Common myeloid progenitor, CD34-positive (primary cell): ENCODE results near the gene SIGLEC11.
"Not testable (repeated sequence)": the region's sequence is repeated elsewhere in the genome, so short reads cannot be mapped to it uniquely, and the experiment has no call there.

Experiments
- CTCF ChIA-PET: fragments of 350-600 bp; sonication (Branson Sonifier 250); formaldehyde crosslinking; loops from one replicate; lab custom pipeline; 2021; ENCODE audit warnings: antibody characterized with exemption; lab: Charles Lee
- POLR2A ChIA-PET: fragments of 350-600 bp; sonication (Branson Sonifier 250); formaldehyde crosslinking; loops from one replicate; lab custom pipeline; 2021; ENCODE audit warnings: antibody characterized with exemption; lab: Charles Lee
- DNase-seq, 3 donors: peaks; one replicate each; pipeline versions ENCODE4 v3.0.0 to v3.0.0-alpha.2; 2013
- H3K27ac ChIP-seq, 2 experiments: 1 replicate in 1 of 2; 2 replicates in 1 of 2; pipeline ENCODE4 v1.7.0; 2013; ENCODE audit warnings: inconsistent platforms in 2 of 2, low read length in 2 of 2, mild to moderate bottlenecking in 2 of 2, low read depth in 1 of 2, moderate library complexity in 1 of 2; ENCODE audit not compliant: severe bottlenecking in 2 of 2, insufficient read depth in 1 of 2, poor library complexity in 1 of 2
- H3K27me3 ChIP-seq, 5 experiments: replicated peaks in 2 of 5; 1 replicate in 3 of 5; 2 replicates in 2 of 5; pipeline versions ENCODE4 v1.6.1 to v1.7.0; 2013; ENCODE audit warnings: low read length in 4 of 5, mild to moderate bottlenecking in 2 of 5, moderate library complexity in 2 of 5, inconsistent platforms in 1 of 5; ENCODE audit not compliant: insufficient read depth in 5 of 5, control insufficient read depth in 4 of 5
- H3K36me3 ChIP-seq, 4 experiments: 1 replicate in 2 of 4; 2 replicates in 2 of 4; pipeline versions ENCODE4 v1.6.1 to v1.7.0; 2013; ENCODE audit warnings: low read length in 3 of 4, control low read depth in 1 of 4, mild to moderate bottlenecking in 1 of 4; ENCODE audit not compliant: control insufficient read depth in 4 of 4, insufficient read depth in 4 of 4
- H3K4me1 ChIP-seq, 4 experiments: 1 replicate in 3 of 4; 2 replicates in 1 of 4; pipeline versions ENCODE4 v1.6.1 to v1.7.1; 2013; ENCODE audit warnings: low read length in 3 of 4, mild to moderate bottlenecking in 3 of 4, control low read depth in 1 of 4, inconsistent platforms in 1 of 4, moderate library complexity in 1 of 4; ENCODE audit not compliant: control insufficient read depth in 4 of 4, insufficient read depth in 4 of 4; ENCODE audit errors: control extremely low read depth in 1 of 4
- H3K4me3 ChIP-seq, 7 experiments: 1 replicate in 4 of 7; 2 replicates in 3 of 7; pipeline versions ENCODE4 v1.5.1 to v1.7.0; 2013; ENCODE audit warnings: mild to moderate bottlenecking in 7 of 7, low read length in 6 of 7, moderate library complexity in 6 of 7, inconsistent platforms in 2 of 7, low read depth in 2 of 7, control low read depth in 1 of 7; ENCODE audit not compliant: insufficient read depth in 4 of 7, control insufficient read depth in 1 of 7; ENCODE audit errors: extremely low read depth in 1 of 7
- H3K9me3 ChIP-seq, 5 experiments: 1 replicate in 4 of 5; 2 replicates in 1 of 5; pipeline versions ENCODE4 v1.6.1 to v1.7.1; 2013; ENCODE audit warnings: low read length in 4 of 5, mild to moderate bottlenecking in 2 of 5, inconsistent platforms in 1 of 5, low read depth in 1 of 5, moderate library complexity in 1 of 5; ENCODE audit not compliant: control insufficient read depth in 4 of 5, insufficient read depth in 2 of 5; ENCODE audit errors: control extremely low read depth in 1 of 5
- WGBS: methylation state at CpG from one replicate; pipeline ENCODE4 v1.1.5; 2013; ENCODE audit not compliant: insufficient coverage; 5-methylcytosine and 5-hydroxymethylcytosine counted together

The SIGLEC11 gene

GRCh38 chr19:49946415-49946814 lies 14.6 kb downstream of the SIGLEC11 start:
- peaks cover 0 to 3% (median 0%) of the 10 kb centered on the region in 5 experiments for H3K27me3 ChIP-seq

GRCh38 chr19:49944567-49944966 lies 16.4 kb downstream of the SIGLEC11 start:
- DNase-seq, H3K4me3 ChIP-seq, H3K27me3 ChIP-seq, H3K9me3 ChIP-seq, H3K4me1 ChIP-seq, POLR2A ChIA-PET, H3K36me3 ChIP-seq, H3K27ac ChIP-seq, CTCF ChIA-PET: not testable (repeated sequence)
- 60% methylated on average over 1 of the region's 5 CpGs for WGBS

More at GRCh38 chr19:49946415-49946814, 14.6 kb downstream of the SIGLEC11 start:
- WGBS = 87% methylated on average over 8 of the region's 8 CpGs
- Histone ChIP-seq H3K36me3 (no peaks in the 10 kb centered on the region), H3K9me3 (no peaks in the 10 kb centered on the region), H3K4me1 (no peaks in the 10 kb centered on the region), H3K4me3 (no peak overlapping the region), H3K27ac (no peak overlapping the region)
- ChIA-PET POLR2A (no interaction called here), CTCF (no interaction called here)
- no peak for DNase-seq

GRCh38 chr19:49940482-49940791 lies 20.5 kb downstream of the SIGLEC11 start:
- Histone ChIP-seq H3K36me3 (no peaks in the 10 kb centered on the region), H3K27me3 (peaks cover 0 to 11% (median 3%) of the 10 kb centered on the region in 5 experiments), H3K9me3 (no peaks in the 10 kb centered on the region), H3K27ac (no peak overlapping the region), H3K4me3 (no peak overlapping the region), H3K4me1 (peaks cover 0 to 4% (median 2%) of the 10 kb centered on the region in 4 experiments)
- 94% methylated on average over 5 of the region's 5 CpGs for WGBS
- DNase-seq = no peak
- ChIA-PET POLR2A (no interaction called here), CTCF (interaction anchor here (0.8 to 1.3 kb wide), 2 partner anchors 43 to 45 kb away, joined by 3 to 4 read pairs; no protein-coding TSS in a partner anchor)

- Histone ChIP-seq H3K4me3 (no peak overlapping the region), H3K36me3 (no peaks in the 10 kb centered on the region), H3K4me1 (peaks cover 0 to 4% (median 2%) of the 10 kb centered on the region in 4 experiments), H3K9me3 (no peaks in the 10 kb centered on the region), H3K27me3 (peaks cover 0 to 11% (median 3%) of the 10 kb centered on the region in 5 experiments), H3K27ac (no peak overlapping the region)
- 93% methylated on average over 6 of the region's 7 CpGs for WGBS
- ChIA-PET POLR2A (no interaction called here), CTCF (interaction anchor here (0.8 to 2.5 kb wide), 5 partner anchors 36 to 46 kb away, joined by 3 to 20 read pairs (median 4); no protein-coding TSS in a partner anchor)
- DNase-seq = peak in 2 of 3 donors; percentile 28 to 33
Measured at GRCh38 chr19:49939721-49940481, 21.1 kb downstream of the SIGLEC11 start.

- H3K4me3 ChIP-seq = no peak overlapping the region
- DNase-seq = no peak
- CTCF ChIA-PET = interaction anchor here (0.7 to 2.9 kb wide), 6 partner anchors 12 to 47 kb away, joined by 3 to 20 read pairs (median 12); no protein-coding TSS in a partner anchor
- H3K4me1 ChIP-seq = peaks cover 0 to 4% (median 2%) of the 10 kb centered on the region in 4 experiments
- POLR2A ChIA-PET = no interaction called here
- peaks cover 0 to 11% (median 3%) of the 10 kb centered on the region in 5 experiments for H3K27me3 ChIP-seq
- H3K36me3 ChIP-seq = no peaks in the 10 kb centered on the region
- WGBS = 100% methylated on average over 2 of the region's 4 CpGs
- no peak overlapping the region for H3K27ac ChIP-seq
- no peaks in the 10 kb centered on the region for H3K9me3 ChIP-seq
Measured at GRCh38 chr19:49938662-49939061, 22.3 kb downstream of the SIGLEC11 start.

- H3K27me3 ChIP-seq = peaks cover 0 to 11% (median 3%) of the 10 kb centered on the region in 5 experiments
- H3K4me1 ChIP-seq = peaks cover 0 to 7% (median 2%) of the 10 kb centered on the region in 4 experiments
- ChIA-PET POLR2A (no interaction called here), CTCF (interaction anchor here (1.1 to 2.9 kb wide), 8 partner anchors 13 to 198 kb away, joined by 3 to 20 read pairs (median 6); no protein-coding TSS in a partner anchor)
- peaks cover 0 to 5% (median 0%) of the 10 kb centered on the region in 4 experiments for H3K36me3 ChIP-seq
- WGBS = 26% methylated on average over 29 of the region's 35 CpGs
- H3K4me3 ChIP-seq = no peak overlapping the region
- no peaks in the 10 kb centered on the region for H3K9me3 ChIP-seq
- no peak overlapping the region for H3K27ac ChIP-seq
- peak; percentile 67 to 80 (median 70) for DNase-seq
Measured at GRCh38 chr19:49937750-49938381, 23.1 kb downstream of the SIGLEC11 start.
